Neuronal stem cell (in vitro differentiated cells): ENCODE data around the gene SUN1.

ENCODE experiments used
- DNase-seq: peaks from one replicate; pipeline ENCODE4 v3.0.0-alpha.2; 2013; ENCODE audit warnings: low spot score
- H2AFZ ChIP-seq: one replicate; pipeline ENCODE4 v1.6.1; 2013; ENCODE audit warnings: mild to moderate bottlenecking, low read length, inconsistent platforms
- H2AK5ac ChIP-seq: 2 replicates; pipeline ENCODE4 v1.6.1; 2013; ENCODE audit warnings: low read depth, mild to moderate bottlenecking, inconsistent platforms, low read length, moderate library complexity, mixed read lengths
- H2BK120ac ChIP-seq: 2 replicates; pipeline ENCODE4 v1.6.1; 2013; ENCODE audit warnings: low read depth, mild to moderate bottlenecking, inconsistent platforms, low read length, moderate library complexity, mixed read lengths
- H2BK12ac ChIP-seq: one replicate; pipeline ENCODE4 v1.6.1; 2013; ENCODE audit warnings: low read length, inconsistent platforms
- H2BK15ac ChIP-seq: 2 replicates; pipeline ENCODE4 v1.6.1; 2013; ENCODE audit warnings: mild to moderate bottlenecking, low read length, inconsistent platforms, mixed read lengths
- H2BK5ac ChIP-seq: one replicate; pipeline ENCODE4 v1.6.1; 2013; ENCODE audit warnings: inconsistent platforms, mild to moderate bottlenecking, low read length, moderate library complexity
- H3K14ac ChIP-seq: one replicate; pipeline ENCODE4 v1.6.1; 2013; ENCODE audit warnings: low read length, inconsistent platforms
- H3K18ac ChIP-seq: 2 replicates; pipeline ENCODE4 v1.6.1; 2013; ENCODE audit warnings: low read length, inconsistent platforms
- H3K23ac ChIP-seq: 2 replicates; pipeline ENCODE4 v1.6.1; 2013; ENCODE audit warnings: low read depth, mild to moderate bottlenecking, mixed read lengths, low read length, inconsistent platforms; ENCODE audit not compliant: poor library complexity
- H3K27ac ChIP-seq: replicated peaks from 3 replicates; pipeline ENCODE4 v1.5.1; 2013; ENCODE audit warnings: low read length, inconsistent platforms
- H3K27me3 ChIP-seq, 3 experiments: 2 replicates each; pipeline ENCODE4 v1.6.1; 2013; ENCODE audit warnings: low read length in 3 of 3, mild to moderate bottlenecking in 2 of 3, inconsistent platforms in 1 of 3, low read depth in 1 of 3, mixed read lengths in 1 of 3, moderate library complexity in 1 of 3; ENCODE audit not compliant: control insufficient read depth in 3 of 3, insufficient read depth in 3 of 3
- H3K36me3 ChIP-seq, 2 donors: replicated peaks in 1 of 2; 2 replicates each; pipeline ENCODE4 v1.6.1; 2013; ENCODE audit warnings: low read length in 2 of 2; ENCODE audit not compliant: control insufficient read depth in 2 of 2, insufficient read depth in 2 of 2
- H3K4ac ChIP-seq: 2 replicates; pipeline ENCODE4 v1.6.1; 2013; ENCODE audit warnings: inconsistent platforms, mild to moderate bottlenecking, low read length, moderate library complexity
- H3K4me1 ChIP-seq, 2 donors: 1 replicate in 1 of 2; 2 replicates in 1 of 2; pipeline ENCODE4 v1.6.1; 2013; ENCODE audit warnings: low read length in 2 of 2, low read depth in 1 of 2; ENCODE audit not compliant: control insufficient read depth in 2 of 2, insufficient read depth in 1 of 2
- H3K4me2 ChIP-seq: one replicate; pipeline ENCODE4 v1.6.1; 2013; ENCODE audit warnings: mild to moderate bottlenecking, low read length, inconsistent platforms; ENCODE audit not compliant: insufficient read depth, poor library complexity, severe bottlenecking
- H3K4me3 ChIP-seq, 2 donors: 2 replicates each; pipeline ENCODE4 v1.5.1; 2013; ENCODE audit warnings: low read length in 2 of 2, mild to moderate bottlenecking in 2 of 2, inconsistent platforms in 1 of 2, moderate library complexity in 1 of 2
- H3K79me1 ChIP-seq: one replicate; pipeline ENCODE4 v1.6.1; 2013; ENCODE audit warnings: low read depth, mild to moderate bottlenecking, inconsistent platforms, low read length, moderate library complexity
- H3K9ac ChIP-seq: one replicate; pipeline ENCODE4 v1.6.1; 2013; ENCODE audit warnings: mild to moderate bottlenecking, low read depth, low read length, inconsistent platforms; ENCODE audit not compliant: poor library complexity
- H3K9me3 ChIP-seq, 2 donors: replicated peaks in 1 of 2; 2 replicates each; pipeline versions ENCODE3 to v1.6.1; 2013; ENCODE audit warnings: low read length in 2 of 2, mild to moderate bottlenecking in 2 of 2, inconsistent platforms in 1 of 2, low read depth in 1 of 2, mixed read lengths in 1 of 2, moderate library complexity in 1 of 2; ENCODE audit not compliant: control insufficient read depth in 2 of 2, insufficient read depth in 1 of 2
- H4K8ac ChIP-seq: one replicate; pipeline ENCODE4 v1.6.1; 2013; ENCODE audit warnings: low read depth, mild to moderate bottlenecking, inconsistent platforms, low read length, moderate library complexity
- H4K91ac ChIP-seq: one replicate; pipeline ENCODE4 v1.6.1; 2013; ENCODE audit warnings: low read length, low read depth, mild to moderate bottlenecking, inconsistent platforms; ENCODE audit not compliant: poor library complexity
- WGBS, 2 donors: extraction: QIAGEN DNeasy Blood & Tissue Kit; methylation state at CpG; one replicate each; pipeline ENCODE4 v1.1.7; 2013; ENCODE audit warnings: missing lambda C conversion rate in 2 of 2, mixed read lengths in 1 of 2; ENCODE audit not compliant: insufficient read length in 2 of 2, insufficient replicate concordance in 1 of 2; ENCODE audit errors: extremely low coverage in 2 of 2; 5-methylcytosine and 5-hydroxymethylcytosine counted together

The SUN1 gene

GRCh38 chr7:903921-904755 is 71.9 kb downstream of the SUN1 start:
- H3K4me2 ChIP-seq, result no peak overlapping the region
- no peaks in the 10 kb centered on the region for H3K36me3 ChIP-seq
- no peak overlapping the region for H2AFZ ChIP-seq
- H4K91ac ChIP-seq, result no peak overlapping the region
- H3K27me3 ChIP-seq, result peaks cover 0 to 33% (median 9%) of the 10 kb centered on the region in 3 experiments
- H2AK5ac ChIP-seq, result peak overlapping the region; percentile 97
- peak overlapping the region; percentile 84 for H2BK12ac ChIP-seq
- peaks cover 6% of the 10 kb centered on the region for H3K79me1 ChIP-seq
- H3K9me3 ChIP-seq, result no peaks in the 10 kb centered on the region
- H3K4me1 ChIP-seq, result peaks cover 2 to 4% of the 10 kb centered on the region in 2 donors
- DNase-seq, result no peak
- H3K27ac ChIP-seq, result no peak overlapping the region
- H4K8ac ChIP-seq, result peak overlapping the region; percentile 23
- H2BK5ac ChIP-seq, result peak overlapping the region; percentile 75
- H3K23ac ChIP-seq, result peak overlapping the region; percentile 68
- H3K14ac ChIP-seq, result peak overlapping the region; percentile 38
- H2BK15ac ChIP-seq, result peak overlapping the region; percentile 75
- no peak overlapping the region for H3K9ac ChIP-seq
- no peak overlapping the region for H3K4ac ChIP-seq
- H3K4me3 ChIP-seq, result no peak overlapping the region
- H2BK120ac ChIP-seq, result peak overlapping the region; percentile 47
- H3K18ac ChIP-seq, result peak overlapping the region; percentile 48
- WGBS, 2 donors, result no CpG with 5 or more reads among the region's 37 CpGs

GRCh38 chr7:904847-905246 is 72.6 kb downstream of the SUN1 start:
- no peak overlapping the region for H3K27ac ChIP-seq
- H2BK120ac ChIP-seq, result no peak overlapping the region
- H3K18ac ChIP-seq, result peak overlapping the region; percentile 57
- peak overlapping the region; percentile 75 for H2BK5ac ChIP-seq
- no peak overlapping the region for H4K8ac ChIP-seq
- H3K4me1 ChIP-seq, result peaks cover 0 to 2% of the 10 kb centered on the region in 2 donors
- H3K9ac ChIP-seq, result no peak overlapping the region
- no peak overlapping the region for H3K4me3 ChIP-seq
- DNase-seq, result no peak
- peak overlapping the region; percentile 69 for H2AFZ ChIP-seq
- peak overlapping the region; percentile 97 for H2AK5ac ChIP-seq
- H3K9me3 ChIP-seq, result no peaks in the 10 kb centered on the region
- no peak overlapping the region for H2BK15ac ChIP-seq
- WGBS, 2 donors, result no CpG with 5 or more reads among the region's 20 CpGs
- H3K36me3 ChIP-seq, result no peaks in the 10 kb centered on the region
- no peak overlapping the region for H3K4ac ChIP-seq
- H3K79me1 ChIP-seq, result peaks cover 7% of the 10 kb centered on the region
- peaks cover 3 to 39% (median 15%) of the 10 kb centered on the region in 3 experiments for H3K27me3 ChIP-seq
- H4K91ac ChIP-seq, result no peak overlapping the region
- H3K4me2 ChIP-seq, result no peak overlapping the region
- no peak overlapping the region for H3K14ac ChIP-seq
- no peak overlapping the region for H3K23ac ChIP-seq
- H2BK12ac ChIP-seq, result no peak overlapping the region

GRCh38 chr7:906776-907157 is 74.5 kb downstream of the SUN1 start:
- H4K91ac ChIP-seq, result no peak overlapping the region
- H3K14ac ChIP-seq, result no peak overlapping the region
- no CpG with 5 or more reads among the region's 10 CpGs for WGBS, 2 donors

GRCh38 chr7:907158-907980 is 75.1 kb downstream of the SUN1 start:
- Histone ChIP-seq H4K8ac (no peak overlapping the region), H2AK5ac (peak overlapping the region; percentile 97), H3K27me3 (peaks cover 3 to 50% (median 21%) of the 10 kb centered on the region in 3 experiments), H3K4me3 (no peak overlapping the region), H3K27ac (no peak overlapping the region), H3K4me2 (peak overlapping the region; percentile 11), H3K18ac (peak overlapping the region; percentile 64), H2BK15ac (peak overlapping the region; percentile 81), H3K4me1 (no peaks in the 10 kb centered on the region), H3K79me1 (peaks cover 11% of the 10 kb centered on the region), H3K36me3 (no peaks in the 10 kb centered on the region), H3K14ac (peak overlapping the region; percentile 21), H3K9ac (no peak overlapping the region), H2BK120ac (no peak overlapping the region), H4K91ac (no peak overlapping the region), H2BK5ac (peak overlapping the region; percentile 24), H2BK12ac (peak overlapping the region; percentile 94), H2AFZ (no peak overlapping the region), H3K9me3 (peaks cover 0 to under 1% of the 10 kb centered on the region in 2 donors), H3K23ac (peak overlapping the region; percentile 43), H3K4ac (peak overlapping the region; percentile 37)
- no CpG with 5 or more reads among the region's 49 CpGs for WGBS, 2 donors
- DNase-seq, result no peak

More at GRCh38 chr7:906776-907157, 74.5 kb downstream of the SUN1 start:
- H3K27me3 ChIP-seq, result peaks cover 3 to 50% (median 21%) of the 10 kb centered on the region in 3 experiments
- DNase-seq, result no peak
- H4K8ac ChIP-seq, result no peak overlapping the region
- H2AK5ac ChIP-seq, result peak overlapping the region; percentile 97
- H3K4me2 ChIP-seq, result no peak overlapping the region
- H3K36me3 ChIP-seq, result no peaks in the 10 kb centered on the region
- no peak overlapping the region for H3K4ac ChIP-seq
- peaks cover 7% of the 10 kb centered on the region for H3K79me1 ChIP-seq
- H2BK5ac ChIP-seq, result no peak overlapping the region
- H2BK120ac ChIP-seq, result no peak overlapping the region
- H3K18ac ChIP-seq, result peak overlapping the region; percentile 64
- H2AFZ ChIP-seq, result no peak overlapping the region
- no peaks in the 10 kb centered on the region for H3K4me1 ChIP-seq
- H2BK12ac ChIP-seq, result no peak overlapping the region
- peak overlapping the region; percentile 43 for H3K23ac ChIP-seq
- H3K27ac ChIP-seq, result no peak overlapping the region
- H2BK15ac ChIP-seq, result peak overlapping the region; percentile 81
- H3K4me3 ChIP-seq, result no peak overlapping the region
- H3K9ac ChIP-seq, result no peak overlapping the region
- no peaks in the 10 kb centered on the region for H3K9me3 ChIP-seq
